ENCODE measurements around the gene SSC5D.

SSC5D gene

DNA sequence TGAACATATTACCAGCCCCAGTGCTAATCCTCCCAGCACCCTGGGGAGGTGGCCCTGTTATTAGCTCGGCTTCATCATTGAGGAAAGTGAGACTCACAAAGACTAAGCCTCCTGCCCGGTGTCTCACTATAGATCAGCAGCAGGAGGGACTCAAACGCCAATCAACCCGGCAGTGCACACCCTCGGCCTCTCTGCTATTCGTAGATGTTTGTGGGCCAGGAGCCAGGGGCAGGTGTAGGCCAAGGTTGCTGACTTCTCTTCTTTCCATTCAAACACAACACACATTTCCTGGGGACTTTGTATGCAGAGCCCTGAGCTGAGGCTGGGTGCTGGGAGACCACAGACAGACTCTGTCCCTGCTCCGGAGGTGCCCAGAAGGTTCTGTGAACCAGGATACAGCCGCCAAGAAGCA is 66.5 kb downstream of the SSC5D start:
- ATAC-seq = no peak
- DNase-seq = no peak

DNA sequence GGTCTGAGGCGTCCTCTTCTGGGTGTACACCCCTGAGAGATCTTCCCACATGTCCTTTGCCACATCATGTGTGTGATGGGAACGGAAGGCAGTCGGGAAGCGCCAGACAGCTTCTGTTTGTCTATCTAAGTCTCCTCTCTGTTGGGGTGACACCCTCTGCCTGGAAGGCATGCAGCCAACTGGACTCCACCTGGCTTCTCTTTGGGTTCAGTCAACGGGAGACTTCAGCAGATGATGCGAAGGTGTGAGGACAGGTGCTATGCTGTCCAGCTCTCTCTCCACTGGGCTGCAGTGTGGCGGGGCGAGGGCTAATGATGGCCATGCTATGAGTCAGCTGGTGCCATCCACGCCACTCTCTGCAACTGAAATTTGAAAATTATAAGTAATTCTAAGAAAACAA is 71.4 kb downstream of the SSC5D start:
- ATAC-seq (no peak), DNase-seq (no peak)

DNA sequence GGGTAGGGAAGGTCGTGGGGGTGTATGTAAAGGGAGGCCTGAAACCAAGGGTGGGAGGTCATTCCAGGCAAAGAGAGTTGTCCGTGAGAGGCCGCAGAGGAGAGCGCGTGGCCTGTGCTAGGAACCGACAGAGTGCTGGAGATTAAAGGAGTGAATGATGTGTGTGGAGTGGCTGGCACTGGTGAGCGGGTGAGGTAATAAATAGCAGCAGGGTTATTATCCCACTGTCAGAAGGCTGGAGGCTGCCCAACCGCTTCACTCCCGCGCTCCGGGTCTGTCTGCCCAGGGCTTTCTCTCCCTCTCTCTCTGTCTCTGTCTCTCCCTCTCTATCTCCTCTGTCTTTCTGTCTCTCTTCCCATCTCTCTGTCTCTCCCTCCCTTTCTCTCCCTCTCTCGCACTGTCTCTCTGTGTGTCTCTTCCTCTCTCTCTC is 75.0 kb downstream of the SSC5D start:
- no peak for DNase-seq
- ATAC-seq = no peak

DNA sequence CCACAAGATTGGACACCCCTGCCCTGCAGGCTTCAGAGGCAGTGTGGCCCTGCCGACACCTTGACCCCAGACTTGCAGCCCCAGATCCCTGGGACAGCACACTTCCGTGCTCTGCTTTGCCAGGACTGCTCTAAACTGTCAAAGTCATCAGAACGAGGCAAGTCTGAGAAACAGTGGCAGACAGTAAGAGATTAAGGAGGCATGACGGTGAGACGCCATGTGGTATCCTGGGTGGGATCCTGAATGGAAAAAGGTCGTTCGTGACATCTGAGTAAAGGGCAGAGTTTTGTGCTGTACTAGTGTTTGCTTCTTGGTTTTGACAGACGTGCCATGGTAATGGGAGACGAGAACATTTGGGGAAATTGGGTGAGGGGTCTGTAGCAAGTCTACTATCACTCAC is 78.6 kb downstream of the SSC5D start:
- DNase-seq = no peak
- no peak for ATAC-seq

DNA sequence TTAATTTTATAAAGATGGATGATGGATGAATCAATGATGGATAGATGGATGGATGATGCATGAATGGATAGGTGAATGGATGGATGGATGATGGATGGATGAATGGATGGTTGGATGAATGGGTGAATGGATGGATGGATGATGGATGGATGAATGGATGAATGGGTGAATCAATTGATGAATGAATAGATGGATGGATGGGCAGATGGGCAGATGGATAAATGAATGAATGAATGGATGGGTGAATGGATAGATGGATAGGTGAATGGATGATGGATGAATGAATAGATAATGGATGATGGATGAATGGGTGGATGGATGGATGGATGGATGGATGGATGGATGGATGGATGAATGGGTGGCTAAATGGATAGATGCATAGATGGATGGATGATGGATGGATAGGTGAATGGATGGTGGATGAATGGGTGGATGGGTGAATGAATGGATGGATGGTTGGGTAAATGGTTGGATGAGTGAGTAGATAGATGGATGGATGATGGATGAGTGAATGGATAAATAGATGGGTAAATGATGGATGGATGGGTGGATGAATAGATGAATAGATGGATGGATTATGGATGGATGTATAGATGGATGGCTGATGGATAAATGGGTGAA is 79.6 kb downstream of the SSC5D start:
- no peak for ATAC-seq
- no peak for DNase-seq
